Activated T-helper 1 cell treated with anti-CD3 and anti-CD28 coated beads, Interleukin-12 subunit alpha, Interleukin-12 subunit beta, Interleukin-2, Interleukin-4 antibody, amounts not matched to agents 30 ng/mL and 10 ng/mL and 1 ng/mL, durations not matched to agents 14 hours and 24 hours and 36 hours (primary cell): ENCODE data around the gene C3. TPM values are rescaled to one million over a fixed set of nuclear protein-coding genes. Genes with fewer than 3 reads are reported as not detected.

Experiments used
- DNase-seq: peaks from one replicate; pipeline ENCODE4 v3.0.0; 2021; ENCODE audit warnings: low spot score
- H3K27ac Mint-ChIP-seq: one replicate; pipeline ENCODE4 v1.8.0; 2021; ENCODE audit warnings: mild to moderate bottlenecking, mixed read lengths
- H3K27me3 Mint-ChIP-seq: one replicate; pipeline ENCODE4 v1.8.0; 2022; ENCODE audit warnings: mild to moderate bottlenecking, moderate library complexity, mixed read lengths; ENCODE audit not compliant: insufficient read depth
- H3K36me3 Mint-ChIP-seq: one replicate; pipeline ENCODE4 v1.8.0; 2021; ENCODE audit warnings: low read depth, mixed read lengths
- H3K4me1 Mint-ChIP-seq: one replicate; pipeline ENCODE4 v1.8.0; 2021; ENCODE audit warnings: low read depth, mixed read lengths
- H3K4me3 Mint-ChIP-seq: one replicate; pipeline ENCODE4 v1.8.0; 2021; ENCODE audit warnings: mild to moderate bottlenecking, moderate library complexity, mixed read lengths
- H3K9me3 Mint-ChIP-seq: one replicate; pipeline ENCODE4 v1.8.0; 2021; ENCODE audit warnings: mixed read lengths
- intact Hi-C: fragments of 100-400 bp; cut with micrococcal nuclease; formaldehyde crosslinking; loops from one replicate; pipeline ENCODE4 v1.15.1; 2024
- total RNA-seq: library from RNA; stranded (reverse); gene quantifications from 2 replicates; pipeline ENCODE4 v1.2.3, GENCODE V29; 2022

Gene C3
- total RNA-seq, 1 donor from 2014 or later: 6.1 TPM

DNA sequence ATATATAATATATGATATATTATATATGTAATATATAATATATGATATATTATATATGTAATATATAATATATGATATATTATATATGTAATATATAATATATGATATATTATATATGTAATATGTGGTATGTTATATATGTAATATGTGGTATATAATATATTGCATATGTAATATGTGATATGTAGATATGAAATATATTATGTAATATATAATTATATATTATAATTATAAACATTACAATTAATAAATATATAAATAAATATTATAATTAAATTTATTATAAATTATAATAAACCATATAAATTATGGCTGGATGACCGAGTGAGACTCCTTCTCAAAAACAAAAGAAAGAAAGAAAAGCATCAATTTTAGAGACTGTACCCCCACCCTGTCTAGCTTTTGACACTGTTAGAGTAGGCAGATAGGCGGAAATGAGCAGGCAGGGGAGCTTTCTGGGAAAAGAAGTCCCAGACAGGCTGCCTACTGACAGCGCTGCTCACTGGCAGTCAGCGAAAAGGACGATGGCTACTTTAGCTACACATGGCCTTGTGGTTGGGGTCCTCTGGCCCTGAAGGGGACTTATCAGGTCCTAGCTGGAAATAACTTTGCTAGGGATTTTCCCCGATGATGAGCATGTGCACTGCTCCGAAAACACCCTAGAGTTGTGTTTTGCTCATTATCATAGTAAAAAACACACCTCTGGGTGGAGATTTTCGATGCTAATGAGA, 19.7 kb downstream of the C3 start:
- DNase-seq: no peak
- H3K27me3 Mint-ChIP-seq: peaks cover 6% of the 10 kb centered on the region
- no peaks in the 10 kb centered on the region for H3K36me3 Mint-ChIP-seq
- intact Hi-C loops: no loop called here
- no peak overlapping the region for H3K4me3 Mint-ChIP-seq
- no peak overlapping the region for H3K27ac Mint-ChIP-seq
- H3K9me3 Mint-ChIP-seq: no peaks in the 10 kb centered on the region
- H3K4me1 Mint-ChIP-seq: peaks cover 4% of the 10 kb centered on the region

DNA sequence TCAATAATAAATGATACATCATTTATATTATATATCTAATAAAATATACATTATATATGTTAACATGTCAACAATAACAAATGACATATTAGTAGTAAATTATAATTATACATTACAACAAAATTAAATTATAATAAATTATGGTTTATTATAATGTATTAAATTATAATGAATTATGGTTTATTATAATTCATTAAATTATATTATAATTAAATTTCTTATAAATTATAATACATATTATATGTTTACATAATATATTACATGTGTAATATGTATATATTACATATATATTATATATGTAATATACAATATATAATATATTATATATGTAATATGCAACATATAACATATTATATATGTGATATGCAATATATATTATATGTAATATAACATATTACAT, 20.5 kb downstream of the C3 start:
- no peak overlapping the region for H3K27ac Mint-ChIP-seq
- peaks cover 4% of the 10 kb centered on the region for H3K4me1 Mint-ChIP-seq
- no peaks in the 10 kb centered on the region for H3K36me3 Mint-ChIP-seq
- intact Hi-C loops: no loop called here
- no peak overlapping the region for H3K4me3 Mint-ChIP-seq
- H3K27me3 Mint-ChIP-seq: peaks cover 6% of the 10 kb centered on the region
- H3K9me3 Mint-ChIP-seq: no peaks in the 10 kb centered on the region
- DNase-seq: no peak

DNA sequence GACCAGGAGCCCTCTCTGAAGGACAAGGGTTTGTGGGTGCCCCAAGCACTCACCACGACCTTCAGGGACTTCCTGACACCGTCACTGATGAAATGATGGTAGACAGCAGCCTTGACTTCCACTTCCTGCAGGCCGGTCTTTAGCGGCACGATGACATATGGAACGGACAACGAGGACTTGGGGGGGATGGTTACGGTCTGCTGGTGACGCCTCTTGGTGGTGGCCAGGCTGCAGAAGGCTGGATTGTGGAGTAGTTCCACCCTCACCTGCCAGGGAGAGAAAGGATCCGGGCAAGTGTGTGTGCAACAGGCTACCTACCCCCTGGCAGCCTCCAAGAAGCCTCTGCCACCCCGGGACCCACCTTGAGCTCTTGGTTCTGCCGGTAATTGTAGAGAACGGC, 23.2 kb downstream of the C3 start:
- intact Hi-C loops: no loop called here
- Mint-ChIP-seq H3K4me1 (peaks cover 4% of the 10 kb centered on the region), H3K4me3 (no peak overlapping the region), H3K36me3 (no peaks in the 10 kb centered on the region), H3K27me3 (peaks cover 6% of the 10 kb centered on the region), H3K9me3 (no peaks in the 10 kb centered on the region), H3K27ac (peak overlapping the region; percentile 11)
- no peak for DNase-seq

DNA sequence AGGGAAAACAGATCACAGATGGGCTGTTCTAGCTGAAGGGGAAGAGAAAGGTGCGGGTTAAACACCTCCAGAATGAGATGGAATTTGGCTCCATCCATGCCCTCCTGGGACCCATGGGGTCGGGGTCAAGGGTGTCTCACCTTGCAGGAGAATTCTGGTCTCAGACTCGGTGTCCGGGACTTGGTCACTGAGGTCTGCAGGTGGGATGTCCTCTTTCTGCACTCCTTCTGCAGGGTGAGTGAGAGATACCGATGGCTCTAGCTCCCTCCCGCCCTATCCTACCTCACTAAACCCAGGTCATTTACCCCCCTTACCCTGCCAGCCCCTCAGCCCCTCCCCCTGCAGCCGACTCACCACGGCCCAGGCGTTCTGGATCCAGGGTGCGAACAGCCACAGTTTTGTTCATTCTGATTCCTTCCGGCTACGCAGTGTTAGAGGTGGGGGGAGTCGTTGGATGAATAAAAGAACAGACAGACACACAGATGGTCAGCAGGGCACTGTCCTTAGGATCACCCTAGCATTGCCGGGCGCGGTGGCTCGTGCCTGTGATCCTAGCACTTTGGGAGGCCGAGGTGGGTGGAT, 24.1 kb downstream of the C3 start:
- no peaks in the 10 kb centered on the region for H3K36me3 Mint-ChIP-seq
- H3K27ac Mint-ChIP-seq: no peak overlapping the region
- H3K9me3 Mint-ChIP-seq: no peaks in the 10 kb centered on the region
- peaks cover 6% of the 10 kb centered on the region for H3K27me3 Mint-ChIP-seq
- H3K4me3 Mint-ChIP-seq: no peak overlapping the region
- no peak for DNase-seq
- peaks cover 4% of the 10 kb centered on the region for H3K4me1 Mint-ChIP-seq
- intact Hi-C loops: no loop called here

DNA sequence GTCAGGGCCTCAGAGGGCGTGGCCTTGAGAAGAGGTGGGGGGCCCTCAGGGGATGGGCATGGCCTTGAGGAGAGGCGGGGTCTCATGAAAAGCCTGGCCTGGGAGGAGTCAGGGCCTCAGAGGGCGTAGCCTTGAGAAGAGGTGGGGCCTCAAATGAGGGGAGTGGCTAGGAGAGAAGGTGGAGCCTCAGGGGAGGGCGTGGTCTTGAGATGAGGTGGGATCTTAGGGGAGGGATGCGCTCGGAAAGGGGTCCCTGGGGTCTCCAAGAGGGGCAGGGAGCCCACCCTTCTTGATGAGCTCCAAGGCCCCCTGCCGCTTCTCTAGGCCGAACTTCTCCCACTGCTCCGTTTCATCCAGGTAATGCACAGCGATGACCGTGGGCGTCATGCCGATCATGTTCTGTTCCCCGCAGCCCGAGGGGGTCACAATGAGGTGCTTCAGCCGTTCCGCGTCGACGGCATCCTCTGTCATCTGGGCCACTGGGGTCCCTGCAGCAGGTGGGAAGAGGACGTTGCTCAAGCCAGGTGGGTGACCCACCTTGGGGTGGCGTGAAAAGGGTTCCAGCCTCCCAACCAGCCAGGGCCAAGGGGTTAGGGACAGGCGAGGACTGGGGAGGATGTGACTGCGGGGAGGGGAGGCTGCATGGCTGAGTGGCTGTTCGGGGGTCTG, 26.2 kb downstream of the C3 start:
- H3K27me3 Mint-ChIP-seq: peaks cover 6% of the 10 kb centered on the region
- no peak overlapping the region for H3K27ac Mint-ChIP-seq
- no peak overlapping the region for H3K4me3 Mint-ChIP-seq
- no peaks in the 10 kb centered on the region for H3K9me3 Mint-ChIP-seq
- peaks cover 4% of the 10 kb centered on the region for H3K4me1 Mint-ChIP-seq
- no peak for DNase-seq
- intact Hi-C loops: no loop called here
- H3K36me3 Mint-ChIP-seq: no peaks in the 10 kb centered on the region

DNA sequence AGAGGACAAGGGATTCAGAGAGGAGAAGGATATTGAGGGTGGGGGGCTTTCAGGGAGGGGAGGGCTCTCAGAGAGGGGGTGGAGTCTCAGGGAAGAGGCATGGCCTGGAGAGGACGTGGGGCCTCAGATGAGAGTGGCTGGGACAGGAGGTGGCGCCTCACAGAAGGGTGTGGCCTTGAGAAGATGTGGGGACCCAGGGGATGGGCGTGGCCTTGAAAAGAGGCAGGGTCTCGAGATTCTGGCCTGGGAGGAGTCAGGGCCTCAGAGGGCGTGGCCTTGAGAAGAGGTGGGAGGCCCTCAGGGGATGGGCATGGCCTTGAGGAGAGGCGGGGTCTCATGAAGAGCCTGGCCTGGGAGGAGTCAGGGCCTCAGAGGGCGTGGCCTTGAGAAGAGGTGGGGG, 26.8 kb downstream of the C3 start:
- peaks cover 2% of the 10 kb centered on the region for H3K9me3 Mint-ChIP-seq
- DNase-seq: no peak
- no peak overlapping the region for H3K27ac Mint-ChIP-seq
- H3K4me1 Mint-ChIP-seq: peaks cover 7% of the 10 kb centered on the region
- intact Hi-C loops: no loop called here
- H3K36me3 Mint-ChIP-seq: peaks cover under 1% of the 10 kb centered on the region
- H3K4me3 Mint-ChIP-seq: no peak overlapping the region
- H3K27me3 Mint-ChIP-seq: peaks cover 6% of the 10 kb centered on the region

DNA sequence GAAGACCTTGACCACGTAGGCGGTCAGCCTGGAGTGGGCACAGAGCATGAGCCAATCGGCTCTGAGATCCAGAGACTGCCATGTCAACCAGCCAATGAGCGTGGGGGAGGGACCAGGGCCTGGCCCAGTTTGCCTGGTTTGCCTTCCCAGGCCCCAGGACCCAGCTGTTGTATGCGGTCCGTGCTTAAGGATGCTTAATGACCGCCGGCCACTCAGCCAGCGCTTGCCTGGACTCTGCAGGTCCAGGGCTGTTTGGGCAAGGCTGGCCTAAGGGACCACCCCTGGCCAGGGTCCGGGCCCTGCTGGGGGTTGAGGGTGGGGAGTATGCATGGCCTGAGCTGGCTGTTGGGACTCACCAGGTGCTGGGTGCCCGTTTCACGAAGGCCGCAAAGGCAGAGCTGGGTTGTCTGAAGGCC, 27.4 kb downstream of the C3 start:
- peaks cover 4% of the 10 kb centered on the region for H3K27me3 Mint-ChIP-seq
- peaks cover 9% of the 10 kb centered on the region for H3K4me1 Mint-ChIP-seq
- intact Hi-C loops: no loop called here
- H3K27ac Mint-ChIP-seq: no peak overlapping the region
- peaks cover 5% of the 10 kb centered on the region for H3K9me3 Mint-ChIP-seq
- H3K4me3 Mint-ChIP-seq: no peak overlapping the region
- no peak for DNase-seq
- H3K36me3 Mint-ChIP-seq: peaks cover 2% of the 10 kb centered on the region

DNA sequence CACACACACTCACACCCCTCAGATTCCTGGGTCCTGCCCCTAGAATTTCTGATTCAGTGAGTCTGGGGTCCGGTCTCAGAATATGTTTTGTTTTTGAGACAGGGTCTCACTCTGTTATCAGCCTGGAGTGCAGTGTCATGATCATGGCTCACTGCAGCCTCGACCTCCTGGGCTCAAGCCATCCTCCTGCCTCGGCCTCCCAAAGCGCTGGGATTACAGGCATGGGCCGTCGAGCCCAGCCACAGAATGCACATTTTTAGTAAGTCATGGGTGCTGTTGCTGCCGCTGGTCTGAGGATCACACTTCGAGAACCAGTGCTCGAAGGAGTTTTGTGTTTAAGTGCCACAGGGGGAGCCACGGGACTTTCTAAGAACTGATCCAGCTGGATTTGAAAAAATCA, 28.4 kb downstream of the C3 start:
- H3K27me3 Mint-ChIP-seq: peaks cover 3% of the 10 kb centered on the region
- H3K27ac Mint-ChIP-seq: no peak overlapping the region
- no peak overlapping the region for H3K4me3 Mint-ChIP-seq
- H3K4me1 Mint-ChIP-seq: peaks cover 10% of the 10 kb centered on the region
- H3K36me3 Mint-ChIP-seq: peaks cover 2% of the 10 kb centered on the region
- no peak for DNase-seq
- peaks cover 5% of the 10 kb centered on the region for H3K9me3 Mint-ChIP-seq
- intact Hi-C loops: no loop called here

DNA sequence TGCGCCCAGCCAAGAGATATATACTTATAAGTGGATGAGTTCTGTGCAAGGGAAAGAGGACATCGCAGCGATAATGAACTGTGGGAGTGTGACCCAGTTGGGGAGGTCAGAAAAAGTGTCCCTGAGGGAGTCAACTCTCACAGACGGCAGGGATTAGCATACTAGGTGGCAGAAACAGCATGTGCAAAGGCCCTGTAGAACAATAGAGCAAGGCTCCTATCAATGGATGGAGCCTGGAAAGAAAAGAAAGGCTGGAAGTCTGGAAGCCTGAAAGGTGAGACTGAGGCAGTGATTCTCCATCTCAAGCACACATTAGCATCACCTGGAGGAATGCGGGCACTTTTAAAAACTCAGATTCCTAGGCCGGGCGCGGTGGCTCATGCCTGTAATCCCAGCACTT, 29.1 kb downstream of the C3 start:
- DNase-seq: no peak
- no peak overlapping the region for H3K27ac Mint-ChIP-seq
- peaks cover under 1% of the 10 kb centered on the region for H3K27me3 Mint-ChIP-seq
- intact Hi-C loops: no loop called here
- peaks cover 2% of the 10 kb centered on the region for H3K36me3 Mint-ChIP-seq
- H3K9me3 Mint-ChIP-seq: peaks cover 5% of the 10 kb centered on the region
- H3K4me3 Mint-ChIP-seq: no peak overlapping the region
- peaks cover 11% of the 10 kb centered on the region for H3K4me1 Mint-ChIP-seq

DNA sequence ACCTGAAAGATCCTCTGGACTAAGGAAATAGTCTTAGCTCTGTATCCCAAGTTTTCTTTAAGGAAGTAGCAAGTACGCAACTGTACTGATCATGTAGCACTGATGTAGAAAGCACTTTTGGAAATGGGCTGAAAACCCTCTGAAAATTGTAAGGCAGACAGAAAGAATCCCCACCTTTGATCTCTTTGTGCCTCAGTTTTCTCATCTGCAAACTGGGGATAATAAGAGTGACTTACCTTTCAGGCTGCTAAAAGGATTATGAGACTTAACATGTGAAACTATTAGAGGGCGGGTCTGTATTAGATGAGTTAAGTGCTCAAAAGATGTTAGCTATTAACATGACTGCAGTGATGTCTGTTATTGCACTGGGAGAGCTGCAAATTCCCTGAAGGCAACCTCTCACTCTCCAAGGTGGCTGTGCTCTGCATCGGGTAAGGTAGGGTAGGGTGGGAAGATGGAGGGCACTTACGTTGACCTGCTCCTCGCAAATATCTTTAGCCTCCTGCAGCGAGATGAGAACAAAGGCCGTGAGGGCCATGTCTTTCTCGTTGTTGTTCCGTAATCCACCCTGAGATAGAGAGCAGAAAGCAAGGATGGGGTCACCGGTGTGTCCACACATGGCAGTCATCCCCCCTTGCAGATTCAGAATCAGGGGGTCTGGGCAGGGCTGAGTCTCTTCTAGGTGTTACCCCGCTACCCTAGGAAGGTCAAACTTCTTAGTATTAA, 30.1 kb downstream of the C3 start:
- Mint-ChIP-seq H3K27me3 (no peaks in the 10 kb centered on the region), H3K4me1 (peaks cover 11% of the 10 kb centered on the region), H3K27ac (no peak overlapping the region), H3K4me3 (no peak overlapping the region), H3K9me3 (peaks cover 5% of the 10 kb centered on the region), H3K36me3 (peaks cover 2% of the 10 kb centered on the region)
- DNase-seq: no peak
- intact Hi-C loops: no loop called here

DNA sequence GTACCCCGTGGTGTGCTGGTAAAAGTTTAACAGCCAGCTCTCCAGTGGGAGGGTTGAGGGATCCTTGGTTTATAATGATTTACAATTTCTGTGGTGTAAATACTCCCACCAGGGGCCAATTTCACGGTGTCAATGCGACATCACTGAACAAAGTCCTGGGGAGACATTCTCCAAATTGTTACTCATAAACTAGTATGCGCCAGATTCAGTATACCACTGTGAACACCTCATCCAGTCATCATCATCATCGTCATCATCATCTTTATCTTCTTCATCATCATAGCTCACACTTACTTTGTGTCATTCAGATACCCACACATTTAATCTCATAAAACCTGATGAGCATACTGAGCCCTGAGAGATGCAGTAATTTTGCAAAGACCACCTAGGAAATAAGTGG, 33.3 kb downstream of the C3 start:
- Mint-ChIP-seq H3K27me3 (no peaks in the 10 kb centered on the region), H3K4me3 (no peak overlapping the region), H3K36me3 (peaks cover 6% of the 10 kb centered on the region), H3K27ac (no peak overlapping the region), H3K4me1 (peaks cover 18% of the 10 kb centered on the region), H3K9me3 (peaks cover 5% of the 10 kb centered on the region)
- DNase-seq: no peak
- intact Hi-C loops: no loop called here

DNA sequence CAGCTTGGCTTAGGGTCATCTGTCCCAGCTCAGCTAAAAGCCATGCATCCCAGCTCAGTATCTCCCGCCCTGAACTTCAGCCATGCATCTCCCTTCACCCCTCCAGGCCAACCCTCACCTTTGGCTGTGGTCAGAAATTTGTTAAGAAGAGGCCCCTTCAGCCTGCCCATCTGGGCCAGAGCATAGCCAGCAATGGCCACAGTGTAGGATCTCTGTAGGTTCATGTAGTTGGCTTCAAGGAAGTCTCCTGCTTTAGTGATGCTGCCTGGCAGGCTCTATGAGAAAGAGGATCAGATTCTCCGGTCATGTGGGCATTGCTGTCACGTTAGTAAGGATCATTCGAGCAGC, 33.8 kb downstream of the C3 start:
- Mint-ChIP-seq H3K27ac (no peak overlapping the region), H3K9me3 (peaks cover 5% of the 10 kb centered on the region), H3K4me3 (no peak overlapping the region), H3K27me3 (no peaks in the 10 kb centered on the region), H3K36me3 (peaks cover 6% of the 10 kb centered on the region), H3K4me1 (peaks cover 18% of the 10 kb centered on the region)
- DNase-seq: no peak
- intact Hi-C loops: no loop called here
